IPS DF 4.7 (cell line): ENCODE data around the gene BABAM2.
"Not testable (repeated sequence)": the region's sequence is repeated elsewhere in the genome, so short reads cannot be mapped to it uniquely, and the experiment has no call there.

Experiments used
- DNase-seq: peaks from one replicate; pipeline ENCODE4 v3.0.0-alpha.2; 2013; ENCODE audit warnings: low spot score; ENCODE audit errors: extremely low read depth

BABAM2 gene

GRCh38 chr2:28021898-28022297 is 131.4 kb downstream of the BABAM2 start:
- no peak for DNase-seq

- DNase-seq: no peak
These were observed 134.6 kb downstream of the BABAM2 start for GRCh38 chr2:28025123-28025522.

- not testable (repeated sequence) for DNase-seq
These were observed 135.7 kb downstream of the BABAM2 start for GRCh38 chr2:28026230-28026629.

- no peak for DNase-seq
These were observed 137.5 kb downstream of the BABAM2 start for GRCh38 chr2:28028025-28028424.

GRCh38 chr2:28030600-28030999 is 140.1 kb downstream of the BABAM2 start:
- no peak for DNase-seq

- no peak for DNase-seq
These were observed 142.3 kb downstream of the BABAM2 start for GRCh38 chr2:28032816-28033215.

GRCh38 chr2:28034696-28035095 is 144.2 kb downstream of the BABAM2 start:
- no peak for DNase-seq

- DNase-seq: no peak
These were observed 144.7 kb downstream of the BABAM2 start for GRCh38 chr2:28035163-28035690.

GRCh38 chr2:28035816-28036215 is 145.3 kb downstream of the BABAM2 start:
- DNase-seq: no peak

- no peak for DNase-seq
These were observed 145.8 kb downstream of the BABAM2 start for GRCh38 chr2:28036307-28036706.

- DNase-seq: no peak
These were observed 148.2 kb downstream of the BABAM2 start for GRCh38 chr2:28038722-28039121.

- DNase-seq: no peak
These were observed 155.3 kb downstream of the BABAM2 start for GRCh38 chr2:28045676-28046351.

- no peak for DNase-seq
These were observed 156.4 kb downstream of the BABAM2 start for GRCh38 chr2:28046921-28047320.

GRCh38 chr2:28047681-28048080 is 157.2 kb downstream of the BABAM2 start:
- no peak for DNase-seq

- DNase-seq: no peak
These were observed 157.8 kb downstream of the BABAM2 start for GRCh38 chr2:28048341-28048740.

GRCh38 chr2:28049416-28049815 is 158.9 kb downstream of the BABAM2 start:
- no peak for DNase-seq

- no peak for DNase-seq
These were observed 159.4 kb downstream of the BABAM2 start for GRCh38 chr2:28049899-28050298.

GRCh38 chr2:28052691-28053090 is 162.2 kb downstream of the BABAM2 start:
- DNase-seq: no peak

- no peak for DNase-seq
These were observed 163.1 kb downstream of the BABAM2 start for GRCh38 chr2:28053597-28053996.

GRCh38 chr2:28054916-28055315 is 164.4 kb downstream of the BABAM2 start:
- DNase-seq: no peak

- no peak for DNase-seq
These were observed 164.9 kb downstream of the BABAM2 start for GRCh38 chr2:28055325-28055970.

GRCh38 chr2:28058791-28059190 is 168.3 kb downstream of the BABAM2 start:
- no peak for DNase-seq

GRCh38 chr2:28062867-28063266 is 172.3 kb downstream of the BABAM2 start:
- no peak for DNase-seq
